RWPE1 (cell line): ENCODE results near the gene B3GAT2.

Experiments used
- CTCF ChIA-PET: fragments of 350-600 bp; sonication (Branson Sonifier 250); formaldehyde crosslinking; extraction: SDS; loops from one replicate; lab custom pipeline; 2021; lab: Yijun Ruan, JAX
- POLR2A ChIA-PET: fragments of 400-600 bp; formaldehyde crosslinking; extraction: SDS; loops from one replicate; lab custom pipeline; 2020; ENCODE audit warnings: antibody characterized with exemption; ENCODE audit not compliant: low non-redundant PET; lab: Yijun Ruan, JAX
- DNase-seq: peaks from one replicate; pipeline ENCODE4 v3.0.0; 2012; ENCODE audit warnings: low spot score
- H3K27ac ChIP-seq: fragments of 450-650 bp; 2 replicates; pipeline ENCODE4 v1.5.1; 2017
- CTCF ChIP-seq: fragments of 450-650 bp; conservative IDR thresholded peaks from 2 replicates; pipeline ENCODE4 v1.5.1; 2017; ENCODE audit warnings: low read depth, mild to moderate bottlenecking

The B3GAT2 gene

GRCh38 chr6:70839286-70840266 lies 117.3 kb downstream of the B3GAT2 start:
- ChIA-PET POLR2A (interaction anchor here (0.6 kb wide), 1 partner anchor 55 kb away, joined by 3 read pairs; no protein-coding TSS in a partner anchor), CTCF (no interaction called here)
- H3K27ac ChIP-seq, result no peak overlapping the region
- DNase-seq, result no peak
- TF ChIP-seq CTCF, result no peak

- TF ChIP-seq CTCF, result no peak
- DNase-seq, result no peak
- no peak overlapping the region for H3K27ac ChIP-seq
- ChIA-PET CTCF (no interaction called here), POLR2A (interaction anchor here (0.6 kb wide), 1 partner anchor 56 kb away, joined by 3 read pairs; no protein-coding TSS in a partner anchor)
Measured at GRCh38 chr6:70838907-70839285, 118.0 kb downstream of the B3GAT2 start.

- no peak overlapping the region for H3K27ac ChIP-seq
- POLR2A ChIA-PET, result no interaction called here
- CTCF ChIA-PET, result no interaction called here
Measured at GRCh38 chr6:70834520-70834919, 122.3 kb downstream of the B3GAT2 start.

GRCh38 chr6:70831427-70831826 lies 125.4 kb downstream of the B3GAT2 start:
- DNase-seq, result no peak
- ChIA-PET POLR2A (no interaction called here), CTCF (interaction anchor here (0.6 kb wide), 1 partner anchor 183 kb away, joined by 3 read pairs; no protein-coding TSS in a partner anchor)
- no peak for TF ChIP-seq CTCF
- H3K27ac ChIP-seq, result no peak overlapping the region

More at GRCh38 chr6:70834520-70834919, 122.3 kb downstream of the B3GAT2 start:
- DNase-seq, result no peak
- no peak for TF ChIP-seq CTCF

- CTCF ChIA-PET, result no interaction called here
- no peak overlapping the region for H3K27ac ChIP-seq
- TF ChIP-seq CTCF, result no peak
- POLR2A ChIA-PET, result no interaction called here
- no peak for DNase-seq
Measured at GRCh38 chr6:70823651-70824050, 133.2 kb downstream of the B3GAT2 start.

GRCh38 chr6:70821751-70822150 lies 135.1 kb downstream of the B3GAT2 start:
- H3K27ac ChIP-seq, result no peak overlapping the region
- ChIA-PET CTCF (interaction anchor here (0.6 kb wide), 2 partner anchors 21 to 222 kb away, joined by 4 to 5 read pairs; no protein-coding TSS in a partner anchor), POLR2A (interaction anchor here (0.7 kb wide), 1 partner anchor 21 kb away, joined by 3 read pairs; no protein-coding TSS in a partner anchor)
- no peak for DNase-seq
- no peak for TF ChIP-seq CTCF
